GDM1 (cell line): ENCODE measurements around the gene ABCE1.

Experiments used
- DNase-seq: peaks from one replicate; lab custom pipeline; 2025; lab: John Stamatoyannopoulos, UW

The ABCE1 gene

DNA sequence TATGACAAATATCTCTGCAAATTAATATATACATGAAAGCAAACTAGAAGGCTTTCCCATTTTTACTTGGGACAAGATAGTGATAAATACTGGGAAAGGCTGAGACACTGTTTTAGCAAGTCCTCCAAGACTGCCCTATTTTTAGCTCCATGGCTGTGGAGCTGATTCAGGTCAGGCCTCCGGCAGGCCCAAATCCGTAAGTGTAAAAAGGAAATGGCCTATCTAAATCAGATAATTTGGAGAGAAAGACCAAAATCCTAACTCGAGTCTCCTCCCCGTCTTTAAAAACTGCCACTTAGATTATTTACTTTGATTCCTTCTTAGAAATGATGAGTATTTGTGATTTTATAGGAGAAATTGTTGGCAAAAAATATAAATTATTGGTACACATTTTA, 79.4 kb downstream of the ABCE1 start:
- no peak for DNase-seq

GRCh38 chr4:145177906-145178538, 79.9 kb downstream of the ABCE1 start:
- DNase-seq: peak; percentile 34

DNA sequence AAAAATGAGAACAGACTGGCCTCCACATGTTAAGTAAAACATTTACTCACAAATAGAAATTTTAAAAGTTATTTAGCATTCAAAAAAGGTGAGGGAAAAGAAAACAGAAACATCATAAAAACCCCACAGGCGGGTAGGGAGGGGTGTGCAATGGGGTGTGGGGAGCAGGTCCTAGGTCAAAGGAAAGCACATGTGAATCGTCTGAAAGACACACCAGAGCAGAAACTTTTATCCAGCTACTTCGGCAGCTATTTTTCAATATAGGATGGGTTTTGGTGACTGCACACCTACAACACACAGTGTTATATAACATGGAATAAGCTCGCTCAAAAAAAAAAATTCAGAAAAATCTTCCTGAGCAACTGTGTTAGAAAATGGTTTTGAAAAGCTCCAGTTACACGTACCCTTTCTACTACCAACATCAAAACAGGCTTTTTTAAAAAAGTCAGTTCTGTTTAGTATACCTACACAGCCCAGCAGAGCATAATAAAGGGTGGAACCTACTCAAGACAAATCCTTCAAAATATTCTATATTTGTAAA, 80.7 kb downstream of the ABCE1 start:
- no peak for DNase-seq
